Peyer's patch (tissue), 4 donors: Measurements from ENCODE around the gene IPCEF1. TPM values are rescaled to one million over a fixed set of nuclear protein-coding genes. Genes with fewer than 3 reads are reported as not detected.

Experiments used
- DNase-seq, 3 donors: peaks; one replicate each; pipeline ENCODE4 v3.0.0-alpha.2; 2017 to 2019
- H3K27ac ChIP-seq, 4 donors: fragments of 200-600 bp; sonication (generic); one replicate each; pipeline ENCODE4 v1.5.1; 2016 to 2019
- H3K27me3 ChIP-seq, 2 donors: fragments of 200-600 bp; sonication (generic); one replicate each; pipeline ENCODE4 v1.5.1; 2019
- H3K36me3 ChIP-seq, 3 donors: fragments of 200-600 bp; sonication (generic); one replicate each; pipeline ENCODE4 v1.5.1; 2016 to 2019
- H3K4me1 ChIP-seq, 4 donors: fragments of 200-600 bp; sonication (generic); one replicate each; pipeline ENCODE4 v1.5.1; 2016 to 2019
- H3K4me3 ChIP-seq, 4 donors: fragments of 200-600 bp; sonication (generic); 1 replicate in 3 of 4; 2 replicates in 1 of 4; pipeline ENCODE4 v1.5.1; 2016 to 2019; ENCODE audit warnings: mild to moderate bottlenecking in 1 of 4
- H3K9me3 ChIP-seq, 4 donors: fragments of 200-600 bp; sonication (generic); one replicate each; pipeline ENCODE4 v1.5.1; 2016 to 2019; ENCODE audit warnings: mild to moderate bottlenecking in 1 of 4
- POLR2A ChIP-seq, 2 donors: fragments of 450-650 bp; IDR thresholded peaks; one replicate each; pipeline ENCODE4 v1.5.1; 2017; ENCODE audit warnings: antibody characterized with exemption in 2 of 2, mild to moderate bottlenecking in 2 of 2, moderate library complexity in 2 of 2
- total RNA-seq, 4 donors: library from RNA; depleted of rRNA; stranded (reverse); fragments of >200 nt; gene quantifications; one replicate each; pipeline ENCODE4 v1.1.0, GENCODE V29; 2016
- TF ChIP-seq, protein P1 (sequence below), 6 experiments: fragments of 450-650 bp in 4 of 6; fragments of 200-600 bp in 2 of 6; sonication (generic) in 1 of 6; IDR thresholded peaks; one replicate each; pipeline ENCODE4 v1.5.1; 2017 to 2019; ENCODE audit warnings: antibody characterized with exemption in 6 of 6, mild to moderate bottlenecking in 3 of 6, moderate library complexity in 1 of 6

The IPCEF1 gene
- total RNA-seq, 4 donors from 2014 or later = 2.1 to 19.8 (median 9.4) TPM

GRCh38 chr6:154222716-154223115 is 133.9 kb downstream of the IPCEF1 start:
- H3K4me3 ChIP-seq = no peak overlapping the region
- no peaks in the 10 kb centered on the region for H3K4me1 ChIP-seq
- no peaks in the 10 kb centered on the region for H3K36me3 ChIP-seq
- H3K9me3 ChIP-seq = no peaks in the 10 kb centered on the region
- no peak for TF ChIP-seq POLR2A (IDR thresholded peaks at IDR 0.05)
- TF ChIP-seq, protein P1, sequence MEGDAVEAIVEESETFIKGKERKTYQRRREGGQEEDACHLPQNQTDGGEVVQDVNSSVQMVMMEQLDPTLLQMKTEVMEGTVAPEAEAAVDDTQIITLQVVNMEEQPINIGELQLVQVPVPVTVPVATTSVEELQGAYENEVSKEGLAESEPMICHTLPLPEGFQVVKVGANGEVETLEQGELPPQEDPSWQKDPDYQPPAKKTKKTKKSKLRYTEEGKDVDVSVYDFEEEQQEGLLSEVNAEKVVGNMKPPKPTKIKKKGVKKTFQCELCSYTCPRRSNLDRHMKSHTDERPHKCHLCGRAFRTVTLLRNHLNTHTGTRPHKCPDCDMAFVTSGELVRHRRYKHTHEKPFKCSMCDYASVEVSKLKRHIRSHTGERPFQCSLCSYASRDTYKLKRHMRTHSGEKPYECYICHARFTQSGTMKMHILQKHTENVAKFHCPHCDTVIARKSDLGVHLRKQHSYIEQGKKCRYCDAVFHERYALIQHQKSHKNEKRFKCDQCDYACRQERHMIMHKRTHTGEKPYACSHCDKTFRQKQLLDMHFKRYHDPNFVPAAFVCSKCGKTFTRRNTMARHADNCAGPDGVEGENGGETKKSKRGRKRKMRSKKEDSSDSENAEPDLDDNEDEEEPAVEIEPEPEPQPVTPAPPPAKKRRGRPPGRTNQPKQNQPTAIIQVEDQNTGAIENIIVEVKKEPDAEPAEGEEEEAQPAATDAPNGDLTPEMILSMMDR (IDR thresholded peaks at IDR 0.05) = no peak
- DNase-seq = no peak
- no peak overlapping the region for H3K27ac ChIP-seq
- no peaks in the 10 kb centered on the region for H3K27me3 ChIP-seq

GRCh38 chr6:154219250-154219649 is 137.4 kb downstream of the IPCEF1 start:
- Histone ChIP-seq H3K27ac (no peak overlapping the region), H3K36me3 (no peaks in the 10 kb centered on the region), H3K27me3 (no peaks in the 10 kb centered on the region), H3K4me1 (no peaks in the 10 kb centered on the region), H3K9me3 (no peaks in the 10 kb centered on the region), H3K4me3 (no peak overlapping the region)
- TF ChIP-seq, protein P1 (IDR thresholded peaks at IDR 0.05) = no peak
- no peak for TF ChIP-seq POLR2A (IDR thresholded peaks at IDR 0.05)
- no peak for DNase-seq

DNA sequence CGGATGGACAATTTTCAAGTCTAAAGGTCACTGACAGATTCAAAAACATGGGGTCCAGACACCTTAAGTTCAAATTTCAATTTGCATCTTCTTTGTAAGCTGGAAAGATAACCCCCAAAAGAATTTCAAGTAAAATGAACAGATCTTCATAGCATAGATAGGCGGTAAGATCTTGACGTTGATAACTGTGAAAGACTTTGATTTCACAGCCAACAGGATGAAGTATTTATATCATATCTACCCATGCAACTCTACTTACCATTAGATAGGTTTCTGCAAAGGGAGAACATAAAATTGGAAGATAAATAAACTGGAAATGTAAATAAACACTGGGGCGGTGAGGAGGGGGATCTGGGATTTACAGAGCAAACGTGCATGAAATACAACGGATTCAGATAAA is 137.8 kb downstream of the IPCEF1 start:
- TF ChIP-seq POLR2A (IDR thresholded peaks at IDR 0.05) = no peak
- TF ChIP-seq, protein P1 (IDR thresholded peaks at IDR 0.05) = no peak
- H3K4me3 ChIP-seq = no peak overlapping the region

GRCh38 chr6:154218301-154218700 is 138.3 kb downstream of the IPCEF1 start:
- Histone ChIP-seq H3K27ac (no peak overlapping the region), H3K27me3 (no peaks in the 10 kb centered on the region), H3K4me1 (no peaks in the 10 kb centered on the region), H3K4me3 (no peak overlapping the region), H3K9me3 (no peaks in the 10 kb centered on the region), H3K36me3 (no peaks in the 10 kb centered on the region)
- DNase-seq = no peak
- TF ChIP-seq POLR2A (IDR thresholded peaks at IDR 0.05) = no peak
- TF ChIP-seq, protein P1 (IDR thresholded peaks at IDR 0.05) = no peak

More for the DNA sequence above, 137.8 kb downstream of the IPCEF1 start:
- Histone ChIP-seq H3K27ac (no peak overlapping the region), H3K27me3 (no peaks in the 10 kb centered on the region), H3K9me3 (no peaks in the 10 kb centered on the region), H3K4me1 (no peaks in the 10 kb centered on the region), H3K36me3 (no peaks in the 10 kb centered on the region)
- DNase-seq = no peak

DNA sequence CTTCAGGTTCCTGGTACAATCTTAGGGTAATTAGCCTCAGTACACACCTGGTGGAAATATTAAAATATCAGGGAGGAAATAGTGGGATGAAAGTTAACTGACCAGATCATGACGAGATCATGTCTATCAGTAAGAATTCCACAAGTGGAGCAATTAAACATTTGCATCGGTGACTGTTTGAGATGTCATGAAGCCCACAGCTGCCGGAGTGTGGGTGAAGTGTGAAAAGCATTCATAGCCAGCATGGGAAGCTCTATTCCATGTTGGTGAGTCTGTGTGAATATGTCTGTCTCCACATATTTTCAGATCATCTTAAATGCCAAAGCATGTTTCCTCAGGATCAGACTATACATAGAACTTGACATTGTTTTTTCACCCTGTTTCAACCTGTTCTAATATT is 142.8 kb downstream of the IPCEF1 start:
- no peaks in the 10 kb centered on the region for H3K4me1 ChIP-seq
- no peaks in the 10 kb centered on the region for H3K36me3 ChIP-seq
- H3K27ac ChIP-seq = no peak overlapping the region
- no peak for TF ChIP-seq POLR2A (IDR thresholded peaks at IDR 0.05)
- TF ChIP-seq, protein P1 (IDR thresholded peaks at IDR 0.05) = no peak
- no peaks in the 10 kb centered on the region for H3K27me3 ChIP-seq
- DNase-seq = no peak
- no peaks in the 10 kb centered on the region for H3K9me3 ChIP-seq
- H3K4me3 ChIP-seq = no peak overlapping the region

DNA sequence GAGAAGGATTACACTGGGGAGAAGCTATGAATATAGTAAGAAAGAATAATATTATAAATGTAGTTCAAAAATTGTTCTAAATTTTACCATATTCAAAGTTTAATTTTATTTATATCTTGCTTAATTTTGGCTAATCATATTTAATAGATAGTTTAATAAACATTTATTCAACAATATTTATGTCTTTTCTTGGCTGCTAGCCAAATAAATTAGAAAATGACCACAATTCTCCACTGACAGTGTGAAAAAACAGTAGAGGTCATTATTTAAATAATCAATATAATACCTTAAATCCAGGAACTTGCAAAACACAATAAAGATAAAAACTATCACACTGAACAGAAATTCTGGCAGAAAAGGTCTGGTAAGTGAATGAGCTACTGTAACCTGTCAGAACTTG is 145.9 kb downstream of the IPCEF1 start:
- no peak for TF ChIP-seq POLR2A (IDR thresholded peaks at IDR 0.05)
- TF ChIP-seq, protein P1 (IDR thresholded peaks at IDR 0.05) = no peak
- H3K9me3 ChIP-seq = no peaks in the 10 kb centered on the region

More for the DNA sequence above, 145.9 kb downstream of the IPCEF1 start:
- Histone ChIP-seq H3K27ac (no peak overlapping the region), H3K4me3 (no peak overlapping the region), H3K27me3 (no peaks in the 10 kb centered on the region), H3K36me3 (no peaks in the 10 kb centered on the region), H3K4me1 (no peaks in the 10 kb centered on the region)
- no peak for DNase-seq
